ENCODE data around the gene AGAP3.

- TF ChIP-seq FOXP2 (optimal IDR thresholded peaks at IDR 0.05; ENCODE audit: borderline replicate concordance, extremely low read depth, extremely low read length, insufficient read depth) (no peak), SIN3A (IDR thresholded peaks at IDR 0.05; ENCODE audit: borderline replicate concordance, insufficient read depth, low read length) (no peak), TAF1 (IDR thresholded peaks at IDR 0.05; ENCODE audit: borderline replicate concordance, insufficient read depth, low read length) (no peak)
These were observed 39.2 kb downstream of the AGAP3 start for GRCh38 chr7:151125470-151125845.

All from PFSK-1 (cell line).